MCF 10A (cell line): ENCODE measurements around the gene RABAC1. TPM values are rescaled to one million over a fixed set of nuclear protein-coding genes. Genes with fewer than 3 reads are reported as not detected.

Experiments used
- BruUV-seq: library from RNA; stranded (reverse); fragments of 400-500 nt; replicated peaks from 2 replicates; lab custom pipeline; 2021; lab: Mats Ljungman, UMichigan
- CTCF ChIA-PET: fragments of 300-600 bp; sonication (Branson Sonifier 250); formaldehyde crosslinking; extraction: SDS; loops from one replicate; lab custom pipeline; 2021; ENCODE audit warnings: antibody characterized with exemption, inconsistent platforms; lab: Yijun Ruan, JAX
- POLR2A ChIA-PET: fragments of 300-600, 350-650 bp; sonication (Branson Sonifier 250); formaldehyde crosslinking; extraction: SDS; loops from one replicate; lab custom pipeline; 2020; ENCODE audit warnings: antibody characterized with exemption, inconsistent platforms; lab: Yijun Ruan, JAX
- DNase-seq: peaks from one replicate; pipeline ENCODE4 v3.0.0-alpha.2; 2018; ENCODE audit not compliant: unreplicated experiment
- H3K27ac Mint-ChIP-seq: one replicate; pipeline ENCODE4 v1.8.0; 2022; ENCODE audit warnings: mild to moderate bottlenecking, low read depth, mixed read lengths; ENCODE audit not compliant: unreplicated experiment
- H3K27me3 Mint-ChIP-seq: one replicate; pipeline ENCODE4 v1.8.0; 2022; ENCODE audit warnings: mixed read lengths; ENCODE audit not compliant: insufficient read depth, unreplicated experiment
- H3K36me3 Mint-ChIP-seq: one replicate; pipeline ENCODE4 v1.8.0; 2022; ENCODE audit warnings: mild to moderate bottlenecking, moderate library complexity, mixed read lengths; ENCODE audit not compliant: insufficient read depth, unreplicated experiment
- H3K4me1 Mint-ChIP-seq: one replicate; pipeline ENCODE4 v1.8.0; 2022; ENCODE audit warnings: mixed read lengths; ENCODE audit not compliant: insufficient read depth, unreplicated experiment
- H3K4me3 Mint-ChIP-seq: one replicate; pipeline ENCODE4 v1.8.0; 2022; ENCODE audit warnings: mild to moderate bottlenecking, moderate library complexity, mixed read lengths; ENCODE audit not compliant: unreplicated experiment
- H3K9me3 Mint-ChIP-seq: one replicate; pipeline ENCODE4 v1.8.0; 2022; ENCODE audit warnings: mixed read lengths; ENCODE audit not compliant: unreplicated experiment
- CTCF ChIP-seq: fragments of 200-600 bp; IDR thresholded peaks from one replicate; pipeline ENCODE4 v1.8.0; 2022; ENCODE audit warnings: antibody characterized with exemption, mild to moderate bottlenecking; ENCODE audit not compliant: unreplicated experiment
- intact Hi-C: fragments of 100-400 bp; cut with micrococcal nuclease; formaldehyde crosslinking; loops from 2 replicates; pipeline ENCODE4 v1.14.1; 2022
- total RNA-seq: library from RNA; stranded (reverse); gene quantifications from 2 replicates; pipeline ENCODE4 v1.2.3, GENCODE V29; 2022

Gene RABAC1
- total RNA-seq, 1 experiment from 2014 or later: 75.4 TPM

GRCh38 chr19:42003506-42004294 is 44.6 kb upstream of the RABAC1 start:
- BruUV-seq: no TSS peak
- CTCF ChIA-PET: interaction anchor here (0.7 kb wide), 1 partner anchor 211 kb away, joined by 3 read pairs; no protein-coding TSS in a partner anchor

DNA sequence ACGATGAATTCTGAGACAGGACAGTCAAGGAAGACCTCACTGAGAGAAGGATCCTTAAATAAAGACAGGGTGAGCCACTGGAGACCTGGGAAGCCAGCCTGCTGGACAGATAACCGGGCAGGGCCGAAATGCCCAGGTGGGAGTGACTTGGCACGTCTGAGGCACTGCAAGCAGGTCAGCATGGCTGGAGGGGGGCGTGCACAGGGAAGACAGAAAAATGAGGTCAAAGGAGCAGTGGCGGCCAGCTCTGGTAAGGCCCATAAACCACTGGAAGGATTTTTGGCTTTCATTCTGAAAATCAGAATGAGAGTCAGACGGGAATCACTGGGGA is 40.7 kb upstream of the RABAC1 start:
- peaks cover 6% of the 10 kb centered on the region for H3K4me1 Mint-ChIP-seq
- H3K9me3 Mint-ChIP-seq: no peaks in the 10 kb centered on the region
- H3K36me3 Mint-ChIP-seq: no peaks in the 10 kb centered on the region
- no peak overlapping the region for H3K27ac Mint-ChIP-seq
- H3K27me3 Mint-ChIP-seq: peaks cover 94% of the 10 kb centered on the region
- BruUV-seq: no TSS peak
- intact Hi-C loops: loop anchor here (5.0 kb wide), 1 partner anchor 32 kb away; no protein-coding TSS in a partner anchor
- TF ChIP-seq CTCF: no peak
- ChIA-PET CTCF (interaction anchor here (0.7 to 1.5 kb wide), 3 partner anchors 11 to 396 kb away, joined by 4 to 9 read pairs (median 5); no protein-coding TSS in a partner anchor), POLR2A (interaction anchor here (0.5 to 0.7 kb wide), 2 partner anchors 8 to 140 kb away, joined by 3 read pairs; no protein-coding TSS in a partner anchor)
- no peak for DNase-seq
- no peak overlapping the region for H3K4me3 Mint-ChIP-seq

More at GRCh38 chr19:42003506-42004294, 44.6 kb upstream of the RABAC1 start:
- Mint-ChIP-seq H3K36me3 (no peaks in the 10 kb centered on the region), H3K27me3 (peaks cover 60% of the 10 kb centered on the region), H3K4me3 (no peak overlapping the region), H3K27ac (no peak overlapping the region), H3K9me3 (no peaks in the 10 kb centered on the region), H3K4me1 (peaks cover 6% of the 10 kb centered on the region)
- DNase-seq: no peak
- no peak for TF ChIP-seq CTCF
- POLR2A ChIA-PET: no interaction called here
- intact Hi-C loops: no loop called here

DNA sequence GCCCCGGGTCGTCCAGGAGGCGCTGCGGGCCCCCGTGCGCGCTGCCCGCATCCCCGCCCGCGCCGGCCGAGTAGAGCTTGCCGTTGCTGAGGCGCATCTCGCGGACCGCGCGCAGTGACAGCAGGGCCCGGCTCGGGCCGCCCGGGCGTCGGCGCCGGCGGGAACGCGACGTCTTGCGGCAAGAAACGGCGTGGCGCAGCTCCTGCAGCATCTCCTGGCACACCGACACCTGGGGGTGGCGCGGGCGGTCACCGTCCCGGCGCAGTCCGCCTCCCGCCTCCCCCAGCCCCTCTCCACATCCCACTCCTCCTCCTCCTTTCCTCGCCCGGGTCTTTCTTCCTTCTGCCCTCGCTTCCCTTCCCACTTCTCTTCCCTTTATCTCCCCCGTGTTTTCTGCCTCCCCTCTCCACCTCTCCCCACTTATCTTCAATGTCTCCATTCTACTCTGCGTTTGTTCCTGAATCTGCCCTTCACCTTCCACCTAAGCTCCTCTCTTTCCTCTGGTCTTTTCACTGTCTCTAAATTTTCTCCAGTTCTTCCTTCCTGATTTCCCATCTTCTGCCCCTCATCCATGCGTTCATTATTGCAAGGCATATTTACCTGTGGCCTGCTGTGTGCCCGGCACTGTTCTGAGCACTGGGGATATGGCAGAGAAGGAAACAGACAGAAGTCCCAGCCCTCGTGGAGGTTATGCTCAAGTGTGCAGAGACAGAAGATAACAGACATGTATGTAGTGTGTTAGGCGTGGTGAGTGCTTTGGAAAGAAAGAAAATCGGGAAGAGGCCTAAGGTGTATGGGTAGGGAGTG is 40.2 kb upstream of the RABAC1 start:
- Mint-ChIP-seq H3K4me1 (peaks cover 6% of the 10 kb centered on the region), H3K27me3 (peaks cover 93% of the 10 kb centered on the region), H3K27ac (no peak overlapping the region), H3K36me3 (no peaks in the 10 kb centered on the region), H3K4me3 (no peak overlapping the region), H3K9me3 (no peaks in the 10 kb centered on the region)
- ChIA-PET CTCF (interaction anchor here (0.7 to 1.5 kb wide), 2 partner anchors 35 to 396 kb away, joined by 5 to 9 read pairs; no protein-coding TSS in a partner anchor), POLR2A (interaction anchor here (0.5 kb wide), 1 partner anchor 8 kb away, joined by 3 read pairs; no protein-coding TSS in a partner anchor)
- BruUV-seq: no TSS peak
- intact Hi-C loops: loop anchor here (5.0 kb wide), 1 partner anchor 33 kb away; no protein-coding TSS in a partner anchor
- TF ChIP-seq CTCF: no peak
- no peak for DNase-seq
